Gastroesophageal sphincter (tissue), 4 donors: ENCODE data around the gene TENT5C. TPM values are rescaled to one million over a fixed set of nuclear protein-coding genes. Genes with fewer than 3 reads are reported as not detected.

Source experiments
- ATAC-seq: fragments of 150-250 bp; one replicate; pipeline ENCODE4 v1.9.1; 2016; ENCODE audit warnings: mild to moderate bottlenecking, moderate library complexity
- H3K27ac ChIP-seq, 4 donors: fragments of 200-600 bp; sonication (generic) in 3 of 4; 1 replicate in 3 of 4; 2 replicates in 1 of 4; pipeline ENCODE4 v1.5.1; 2016 to 2019
- H3K27me3 ChIP-seq: fragments of 200-600 bp; sonication (generic); one replicate; pipeline ENCODE4 v1.5.1; 2019
- H3K36me3 ChIP-seq, 2 donors: fragments of 200-600 bp; sonication (generic); one replicate each; pipeline ENCODE4 v1.5.1; 2019; ENCODE audit warnings: control low read depth in 1 of 2
- H3K4me1 ChIP-seq, 3 donors: fragments of 200-600 bp; sonication (generic); 1 replicate in 2 of 3; 2 replicates in 1 of 3; pipeline ENCODE4 v1.5.1; 2016 to 2019; ENCODE audit warnings: control low read depth in 2 of 3
- H3K4me3 ChIP-seq, 2 donors: fragments of 200-600 bp; sonication (generic); one replicate each; pipeline ENCODE4 v1.5.1; 2019; ENCODE audit warnings: mild to moderate bottlenecking in 1 of 2, moderate library complexity in 1 of 2
- H3K9me3 ChIP-seq, 3 donors: fragments of 200-600 bp; sonication (generic); one replicate each; pipeline ENCODE4 v1.5.1; 2017 to 2019; ENCODE audit warnings: control low read depth in 2 of 3
- EP300 ChIP-seq: sonication (generic); formaldehyde crosslinking; IDR thresholded peaks from one replicate; pipeline ENCODE4 v1.6.1; 2017; ENCODE audit warnings: antibody characterized with exemption, mild to moderate bottlenecking
- POLR2A ChIP-seq, 2 donors: fragments of 450-650 bp; IDR thresholded peaks; one replicate each; pipeline ENCODE4 v1.6.1; 2017; ENCODE audit warnings: antibody characterized with exemption in 2 of 2, mild to moderate bottlenecking in 2 of 2, moderate library complexity in 1 of 2
- POLR2AphosphoS5 ChIP-seq: sonication (generic); formaldehyde crosslinking; IDR thresholded peaks from one replicate; pipeline ENCODE4 v1.6.1; 2017; ENCODE audit warnings: antibody characterized with exemption
- WGBS, 2 donors: methylation state at CpG; one replicate each; pipeline ENCODE4 v1.1.5; 2018; ENCODE audit warnings: low coverage in 1 of 2; 5-methylcytosine and 5-hydroxymethylcytosine counted together
- total RNA-seq, 4 donors: library from RNA; depleted of rRNA; stranded (reverse); fragments of >200 nt; gene quantifications; one replicate each; pipeline ENCODE4 v1.1.0, GENCODE V29; 2016
- TF ChIP-seq, protein P1 (sequence below), 4 experiments: fragments of 200-600 bp in 2 of 4; fragments of 450-650 bp in 2 of 4; sonication (generic) in 1 of 4; IDR thresholded peaks; one replicate each; pipeline ENCODE4 v1.5.1; 2017 to 2019; ENCODE audit warnings: antibody characterized with exemption in 4 of 4, mild to moderate bottlenecking in 2 of 4, moderate library complexity in 2 of 4

TENT5C gene
- total RNA-seq, 4 donors from 2014 or later: 1.5 to 6.1 (median 3.2) TPM

DNA sequence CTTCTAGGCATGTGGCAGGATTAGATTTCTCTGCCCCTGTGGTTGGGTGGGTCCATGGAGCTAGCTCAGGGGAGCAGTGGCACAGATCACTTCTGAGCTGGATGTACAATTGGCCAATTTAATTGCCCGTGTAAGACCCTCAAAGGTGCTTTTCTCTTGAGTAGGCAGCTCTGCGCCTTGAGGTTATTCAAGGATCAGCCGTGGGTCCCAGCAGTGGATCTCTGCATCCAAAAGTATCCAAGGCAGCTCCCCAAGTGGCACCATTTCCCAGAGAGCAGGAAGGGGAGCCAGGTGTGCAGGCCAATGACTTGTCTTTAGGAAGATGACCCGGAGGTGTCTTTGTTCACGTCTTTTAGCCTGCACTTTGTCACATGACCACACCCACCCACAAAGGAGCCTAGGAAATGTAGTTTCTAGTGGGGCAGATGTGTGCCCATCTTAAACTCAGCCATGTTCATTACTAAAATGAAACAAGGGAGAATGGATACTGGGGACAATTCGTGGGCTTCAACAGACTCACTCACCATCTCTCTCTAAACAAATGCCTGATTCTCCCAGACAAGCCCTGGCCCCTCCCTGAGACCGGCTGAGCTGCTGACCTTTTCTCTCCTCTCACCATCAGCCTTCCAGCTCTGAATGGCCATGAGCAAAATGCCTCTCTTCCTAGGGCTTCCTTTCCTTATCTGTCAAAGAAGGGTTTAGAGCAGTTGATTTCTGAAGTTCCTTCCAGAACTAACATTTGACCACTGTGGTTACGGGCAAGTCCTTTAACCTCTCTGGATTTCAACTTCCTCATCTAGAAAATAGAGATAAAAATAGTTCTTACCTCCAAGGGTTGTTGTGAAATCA lies 41.4 kb upstream of the TENT5C start:
- Histone ChIP-seq H3K27me3 (no peaks in the 10 kb centered on the region), H3K36me3 (no peaks in the 10 kb centered on the region), H3K27ac (no peak overlapping the region), H3K4me1 (peaks cover 0 to 2% (median 0%) of the 10 kb centered on the region in 3 donors), H3K9me3 (peaks cover 0 to under 1% (median 0%) of the 10 kb centered on the region in 3 donors), H3K4me3 (no peak overlapping the region)
- WGBS, 2 donors: 61 to 71% methylated on average over 3 to 4 of the region's 8 CpGs
- ATAC-seq: no peak
- no peak for TF ChIP-seq POLR2A (IDR thresholded peaks at IDR 0.05)
- TF ChIP-seq, protein P1, sequence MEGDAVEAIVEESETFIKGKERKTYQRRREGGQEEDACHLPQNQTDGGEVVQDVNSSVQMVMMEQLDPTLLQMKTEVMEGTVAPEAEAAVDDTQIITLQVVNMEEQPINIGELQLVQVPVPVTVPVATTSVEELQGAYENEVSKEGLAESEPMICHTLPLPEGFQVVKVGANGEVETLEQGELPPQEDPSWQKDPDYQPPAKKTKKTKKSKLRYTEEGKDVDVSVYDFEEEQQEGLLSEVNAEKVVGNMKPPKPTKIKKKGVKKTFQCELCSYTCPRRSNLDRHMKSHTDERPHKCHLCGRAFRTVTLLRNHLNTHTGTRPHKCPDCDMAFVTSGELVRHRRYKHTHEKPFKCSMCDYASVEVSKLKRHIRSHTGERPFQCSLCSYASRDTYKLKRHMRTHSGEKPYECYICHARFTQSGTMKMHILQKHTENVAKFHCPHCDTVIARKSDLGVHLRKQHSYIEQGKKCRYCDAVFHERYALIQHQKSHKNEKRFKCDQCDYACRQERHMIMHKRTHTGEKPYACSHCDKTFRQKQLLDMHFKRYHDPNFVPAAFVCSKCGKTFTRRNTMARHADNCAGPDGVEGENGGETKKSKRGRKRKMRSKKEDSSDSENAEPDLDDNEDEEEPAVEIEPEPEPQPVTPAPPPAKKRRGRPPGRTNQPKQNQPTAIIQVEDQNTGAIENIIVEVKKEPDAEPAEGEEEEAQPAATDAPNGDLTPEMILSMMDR (IDR thresholded peaks at IDR 0.05): no peak

DNA sequence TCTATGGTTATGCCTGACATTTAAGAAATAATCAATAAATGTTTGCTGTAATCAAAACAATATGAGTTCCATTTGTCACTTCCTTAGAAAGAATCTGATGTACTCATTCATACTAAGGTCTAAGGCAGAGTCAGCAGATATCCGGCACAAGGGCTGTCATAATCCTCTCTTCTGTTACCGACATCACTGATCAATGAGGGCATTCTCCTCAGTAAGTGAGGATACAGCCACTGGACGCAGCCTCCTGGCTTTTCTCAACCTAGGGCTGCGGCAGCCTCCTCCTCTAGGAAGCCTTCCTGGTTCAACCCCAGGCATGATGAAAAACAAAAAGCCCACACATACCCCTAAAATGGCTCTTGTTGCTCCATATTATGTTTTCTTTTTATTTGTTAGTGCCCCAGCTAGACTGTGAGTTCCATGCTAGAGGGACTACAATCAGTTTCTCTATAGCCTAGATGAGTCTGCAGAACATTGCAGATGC lies 40.7 kb upstream of the TENT5C start:
- Histone ChIP-seq H3K27ac (no peak overlapping the region), H3K4me3 (no peak overlapping the region), H3K4me1 (peaks cover 0 to 7% (median 0%) of the 10 kb centered on the region in 3 donors), H3K9me3 (no peaks in the 10 kb centered on the region), H3K27me3 (no peaks in the 10 kb centered on the region), H3K36me3 (no peaks in the 10 kb centered on the region)
- no peak for ATAC-seq
- TF ChIP-seq EP300: no peak
- no peak for TF ChIP-seq POLR2AphosphoS5
- TF ChIP-seq, protein P1 (IDR thresholded peaks at IDR 0.05): no peak
- no peak for TF ChIP-seq POLR2A (IDR thresholded peaks at IDR 0.05)
- WGBS, 2 donors: 68 to 81% methylated on average over 2 to 4 of the region's 4 CpGs

DNA sequence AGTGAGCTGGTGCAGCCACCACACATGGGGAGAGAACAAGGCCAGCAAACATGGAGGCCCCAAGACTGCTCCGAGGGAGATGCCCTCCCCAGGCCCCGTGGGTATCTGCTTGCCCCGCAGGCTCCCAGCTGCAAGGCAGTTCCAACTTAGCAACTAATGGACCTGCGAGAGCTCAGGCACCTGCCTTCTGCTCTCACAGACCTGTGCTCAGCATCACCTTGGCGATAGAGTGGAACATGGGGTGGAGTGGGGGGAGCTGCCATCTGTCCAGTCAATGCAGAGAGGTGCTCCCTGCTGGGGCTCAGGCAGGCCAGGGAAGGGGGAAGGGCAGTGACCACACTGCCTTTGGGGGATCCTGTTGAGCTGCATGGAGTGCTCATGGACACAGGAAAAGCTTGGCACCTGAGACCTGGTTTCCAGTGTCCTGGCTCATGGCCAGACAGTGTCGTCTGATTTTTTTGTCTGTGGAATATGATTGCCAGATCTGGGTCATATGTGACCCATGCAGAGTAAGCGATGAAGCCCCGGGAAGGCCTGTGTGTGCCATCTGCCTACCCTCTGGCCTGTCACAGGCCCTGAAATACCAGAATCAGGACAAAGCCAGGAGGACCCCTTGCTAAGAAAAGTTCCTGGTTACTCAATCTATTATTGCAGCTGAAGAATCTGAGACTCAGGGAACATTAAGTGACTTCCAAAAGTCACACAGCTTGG lies 39.9 kb upstream of the TENT5C start:
- H3K9me3 ChIP-seq: no peaks in the 10 kb centered on the region
- 43% methylated on average over 1 of the region's 8 CpGs; no CpG with 5 or more reads in 1 of the 2 donors for WGBS, 2 donors
- TF ChIP-seq POLR2A (IDR thresholded peaks at IDR 0.05) (no peak), EP300 (no peak), POLR2AphosphoS5 (no peak)
- TF ChIP-seq, protein P1 (IDR thresholded peaks at IDR 0.05): no peak
- H3K4me3 ChIP-seq: no peak overlapping the region
- no peaks in the 10 kb centered on the region for H3K27me3 ChIP-seq
- no peaks in the 10 kb centered on the region for H3K36me3 ChIP-seq
- H3K4me1 ChIP-seq: peaks cover 0 to 7% (median 0%) of the 10 kb centered on the region in 3 donors
- H3K27ac ChIP-seq: no peak overlapping the region
- no peak for ATAC-seq

DNA sequence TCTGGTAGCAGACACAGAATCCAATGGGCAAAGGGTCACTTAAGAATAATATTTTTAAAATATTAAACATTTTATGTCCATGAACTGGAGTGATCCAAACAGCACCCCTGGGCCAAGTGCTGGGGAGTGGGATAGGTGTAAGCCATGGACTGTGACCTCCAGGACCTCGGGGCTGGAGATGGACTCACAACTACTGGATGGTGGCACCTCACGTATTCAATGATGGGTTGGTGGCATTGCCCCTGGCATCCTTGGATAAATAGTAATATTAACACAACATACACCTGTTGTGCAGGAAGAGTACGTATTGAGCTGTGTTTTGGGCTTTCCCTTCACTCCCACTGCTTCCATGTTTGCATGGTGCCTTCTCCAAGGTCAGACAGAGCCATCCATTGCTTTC lies 39.3 kb upstream of the TENT5C start:
- no peaks in the 10 kb centered on the region for H3K9me3 ChIP-seq
- TF ChIP-seq EP300 (no peak), POLR2AphosphoS5 (no peak), POLR2A (IDR thresholded peaks at IDR 0.05) (no peak)
- TF ChIP-seq, protein P1 (IDR thresholded peaks at IDR 0.05): no peak
- no peaks in the 10 kb centered on the region for H3K36me3 ChIP-seq
- H3K27ac ChIP-seq: no peak overlapping the region
- 92 to 96% methylated on average over 2 of the region's 3 CpGs for WGBS, 2 donors
- H3K27me3 ChIP-seq: no peaks in the 10 kb centered on the region
- H3K4me3 ChIP-seq: no peak overlapping the region
- peaks cover 0 to 7% (median 0%) of the 10 kb centered on the region in 3 donors for H3K4me1 ChIP-seq
- ATAC-seq: no peak
